ENCODE measurements around the gene GADD45A. TPM values are rescaled to one million over a fixed set of nuclear protein-coding genes. Genes with fewer than 3 reads are reported as not detected.

Gene GADD45A
- 10 to 100 TPM; 14.3 to 21.6 (median 18.5) TPM for polyA plus RNA-seq

- Mint-ChIP-seq H3K27ac (peak within 1 kb of the TSS; percentile 78 to 92 (median 88)), H3K27me3 (ENCODE audit: low read depth in 3 of 3) (peaks cover 3 to 11% (median 5%) of the 10 kb centered on the region in 3 donors), H3K36me3 (peaks cover 5 to 12% (median 6%) of the 10 kb centered on the region in 3 donors), H3K9me3 (no peaks in the 10 kb centered on the region), H3K4me3 (peak within 1 kb of the TSS; percentile 92 to 98 (median 94)), H3K4me1 (peaks cover 20 to 24% of the 10 kb centered on the region in 2 donors)
- DNase-seq, result peak; percentile 98
Observed at GRCh38 chr1:67685067-67685557, at the start of gene GADD45A. TSS of gene GADD45A (plus strand) at chr1:67685201. CDS start at chr1:67685495, 294 bp downstream.

- no peak for DNase-seq
- H3K36me3 Mint-ChIP-seq, result no peaks in the 10 kb centered on the region
- peaks cover 0 to 5% (median 4%) of the 10 kb centered on the region in 3 donors for H3K27me3 Mint-ChIP-seq (ENCODE audit: low read depth in 3 of 3)
- peaks cover 6 to 12% of the 10 kb centered on the region in 2 donors for H3K4me1 Mint-ChIP-seq
- no peak overlapping the region for H3K4me3 Mint-ChIP-seq
- H3K9me3 Mint-ChIP-seq, result no peaks in the 10 kb centered on the region
- no peak overlapping the region for H3K27ac Mint-ChIP-seq
Observed at GRCh38 chr1:67636146-67636545, 48.9 kb upstream of the GADD45A start.

DNA sequence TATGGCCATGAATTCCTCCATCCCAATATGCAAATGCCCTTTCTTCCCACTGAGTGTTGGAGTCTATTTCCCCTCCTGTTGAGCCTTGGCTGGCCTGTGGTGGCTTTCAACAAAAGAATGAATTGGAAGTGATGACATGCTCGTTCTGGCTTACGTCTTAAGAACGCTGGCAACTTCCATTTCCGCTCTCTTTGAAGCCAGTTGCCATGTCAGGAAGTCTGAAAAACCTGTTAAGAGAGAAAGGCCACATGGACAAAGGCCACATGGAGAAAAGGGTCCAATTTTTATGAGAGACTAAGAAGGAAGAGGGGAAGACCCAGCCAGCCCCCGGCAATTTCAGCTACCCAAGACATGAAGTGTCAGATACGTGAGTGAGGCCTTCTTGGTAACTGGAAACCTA is 45.6 kb upstream of the GADD45A start:
- peaks cover 6 to 12% of the 10 kb centered on the region in 2 donors for H3K4me1 Mint-ChIP-seq
- no peak overlapping the region for H3K27ac Mint-ChIP-seq
- H3K36me3 Mint-ChIP-seq, result no peaks in the 10 kb centered on the region
- no peak for DNase-seq
- H3K4me3 Mint-ChIP-seq, result no peak overlapping the region
- peaks cover 0 to 5% (median 2%) of the 10 kb centered on the region in 3 donors for H3K27me3 Mint-ChIP-seq (ENCODE audit: low read depth in 3 of 3)
- H3K9me3 Mint-ChIP-seq, result no peaks in the 10 kb centered on the region

DNA sequence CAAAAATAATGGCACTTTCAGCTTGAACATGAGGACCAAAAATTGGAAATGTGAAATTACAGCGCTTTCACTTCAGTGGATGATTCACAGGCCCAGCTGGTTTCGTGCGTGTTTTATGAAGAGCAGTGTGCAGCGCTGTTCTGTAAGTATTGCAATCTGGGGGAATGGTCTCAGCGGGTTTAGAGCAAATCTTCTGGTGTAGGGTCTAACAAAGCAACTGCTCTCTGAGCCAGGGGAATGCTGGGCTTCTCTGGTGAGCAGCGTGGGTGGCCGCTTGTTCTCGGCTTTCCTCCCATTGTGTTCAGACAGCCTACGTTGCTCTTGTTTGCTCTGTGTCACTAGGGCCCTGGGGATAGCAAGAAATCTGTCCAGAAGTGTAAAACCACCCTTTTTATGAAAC is 42.4 kb upstream of the GADD45A start:
- DNase-seq, result no peak
- Mint-ChIP-seq H3K9me3 (no peaks in the 10 kb centered on the region), H3K36me3 (no peaks in the 10 kb centered on the region), H3K4me1 (no peaks in the 10 kb centered on the region), H3K4me3 (no peak overlapping the region), H3K27me3 (ENCODE audit: low read depth in 3 of 3) (peaks cover 0 to 5% (median 0%) of the 10 kb centered on the region in 3 donors), H3K27ac (no peak overlapping the region)

DNA sequence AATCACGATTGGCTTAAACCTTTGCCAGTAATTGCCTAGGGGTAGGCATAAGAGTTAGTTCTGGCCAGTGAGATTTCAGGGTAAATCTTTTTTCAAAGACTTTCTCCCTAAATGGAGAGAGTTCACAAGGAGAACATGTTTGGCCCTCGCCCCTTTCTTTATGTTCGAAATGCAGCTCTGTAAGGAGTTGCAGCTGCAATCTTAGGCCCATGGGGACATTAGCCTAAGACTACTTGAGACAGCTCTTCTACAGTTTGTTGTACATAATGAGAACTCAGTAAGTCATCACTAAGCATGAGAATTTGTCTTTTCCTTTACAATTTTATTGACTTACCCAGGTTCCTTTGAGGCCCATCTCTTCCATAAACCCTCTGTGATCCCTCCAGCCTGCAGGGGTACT is 40.4 kb upstream of the GADD45A start:
- H3K9me3 Mint-ChIP-seq, result no peaks in the 10 kb centered on the region
- no peaks in the 10 kb centered on the region for H3K36me3 Mint-ChIP-seq

DNA sequence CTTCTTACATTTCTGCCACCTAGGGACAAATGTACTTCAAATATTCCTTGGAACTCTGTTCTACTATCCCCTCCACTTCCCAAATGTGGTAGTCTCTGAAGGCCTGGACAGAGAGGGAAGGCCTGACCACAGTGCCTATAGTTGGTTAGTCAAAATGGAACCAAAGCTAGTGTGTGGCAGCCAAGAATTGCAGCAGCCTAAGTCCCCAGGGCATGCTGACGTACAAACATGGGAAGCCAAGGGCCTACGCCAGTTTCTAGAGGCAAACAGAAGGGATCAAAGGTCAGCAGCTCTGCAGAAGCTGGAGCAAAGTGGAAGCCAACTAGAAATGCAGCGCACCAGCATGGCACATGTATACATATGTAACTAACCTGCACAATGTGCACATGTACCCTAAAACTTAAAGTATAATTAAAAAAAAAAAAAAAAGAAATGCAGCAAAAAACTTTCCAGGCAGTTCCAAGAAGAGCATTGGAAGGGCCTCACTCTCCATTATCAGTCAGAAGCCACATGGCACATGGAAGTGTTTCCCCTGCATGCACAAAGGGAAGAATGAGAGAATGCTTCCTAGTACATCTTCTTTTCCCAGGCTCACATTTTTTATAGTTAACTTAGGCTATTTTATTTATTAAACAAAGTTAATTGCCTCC is 39.4 kb upstream of the GADD45A start:
- DNase-seq, result no peak
- Mint-ChIP-seq H3K4me3 (no peak overlapping the region), H3K27ac (no peak overlapping the region), H3K4me1 (no peaks in the 10 kb centered on the region), H3K9me3 (no peaks in the 10 kb centered on the region), H3K36me3 (no peaks in the 10 kb centered on the region), H3K27me3 (ENCODE audit: low read depth in 3 of 3) (peaks cover 0 to 5% (median 0%) of the 10 kb centered on the region in 3 donors)

More for the DNA sequence above, 40.4 kb upstream of the GADD45A start:
- no peak overlapping the region for H3K27ac Mint-ChIP-seq
- no peak for DNase-seq
- H3K4me3 Mint-ChIP-seq, result no peak overlapping the region
- H3K4me1 Mint-ChIP-seq, result no peaks in the 10 kb centered on the region
- H3K27me3 Mint-ChIP-seq (ENCODE audit: low read depth in 3 of 3), result peaks cover 0 to 6% (median 0%) of the 10 kb centered on the region in 3 donors

GRCh38 chr1:67646145-67647035 is 38.6 kb upstream of the GADD45A start:
- no peak overlapping the region for H3K27ac Mint-ChIP-seq
- no peak for DNase-seq
- no peaks in the 10 kb centered on the region for H3K9me3 Mint-ChIP-seq
- no peaks in the 10 kb centered on the region for H3K4me1 Mint-ChIP-seq
- H3K4me3 Mint-ChIP-seq, result no peak overlapping the region
- H3K27me3 Mint-ChIP-seq (ENCODE audit: low read depth in 3 of 3), result peaks cover 0 to 5% (median 0%) of the 10 kb centered on the region in 3 donors
- H3K36me3 Mint-ChIP-seq, result no peaks in the 10 kb centered on the region

- Mint-ChIP-seq H3K4me1 (no peaks in the 10 kb centered on the region), H3K4me3 (no peak overlapping the region), H3K27me3 (ENCODE audit: low read depth in 3 of 3) (peaks cover 0 to 5% (median 0%) of the 10 kb centered on the region in 3 donors)
Observed at GRCh38 chr1:67647036-67647798, 37.8 kb upstream of the GADD45A start.

DNA sequence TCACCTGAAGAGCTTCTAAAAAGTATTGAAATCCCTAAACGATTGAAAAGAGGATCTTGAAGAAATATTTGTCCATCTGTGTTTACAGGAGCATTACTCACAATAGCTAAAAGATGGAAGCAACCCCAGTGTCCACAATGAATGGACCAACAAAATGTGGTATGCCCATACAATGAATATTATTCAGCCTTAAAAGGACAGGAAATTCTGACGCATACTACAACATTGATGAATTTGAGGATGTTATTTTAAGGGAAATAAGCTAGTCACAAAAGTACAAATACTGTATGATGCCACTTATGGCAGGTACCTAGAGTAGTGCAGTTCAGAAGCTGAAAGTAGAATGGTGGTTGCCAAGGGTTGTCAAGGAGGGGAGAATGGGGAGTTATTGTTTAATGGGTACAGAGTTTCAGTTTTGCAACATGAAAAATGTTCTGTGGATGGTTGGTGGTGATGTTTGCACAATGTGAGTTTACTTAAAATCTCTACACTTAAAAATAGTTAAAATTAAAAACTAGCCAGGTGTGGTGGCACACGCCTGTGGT is 37.1 kb upstream of the GADD45A start:
- no peaks in the 10 kb centered on the region for H3K9me3 Mint-ChIP-seq
- H3K4me3 Mint-ChIP-seq, result no peak overlapping the region
- no peak overlapping the region for H3K27ac Mint-ChIP-seq
- H3K36me3 Mint-ChIP-seq, result no peaks in the 10 kb centered on the region
- H3K27me3 Mint-ChIP-seq (ENCODE audit: low read depth in 3 of 3), result peaks cover 0 to 5% (median 0%) of the 10 kb centered on the region in 3 donors
- no peaks in the 10 kb centered on the region for H3K4me1 Mint-ChIP-seq
- DNase-seq, result no peak

More at GRCh38 chr1:67647036-67647798, 37.8 kb upstream of the GADD45A start:
- Mint-ChIP-seq H3K9me3 (no peaks in the 10 kb centered on the region), H3K27ac (no peak overlapping the region), H3K36me3 (no peaks in the 10 kb centered on the region)
- DNase-seq, result no peak

GRCh38 chr1:67648582-67649326 is 36.2 kb upstream of the GADD45A start:
- no peak overlapping the region for H3K4me3 Mint-ChIP-seq
- H3K27me3 Mint-ChIP-seq (ENCODE audit: low read depth in 3 of 3), result peaks cover 0 to 5% (median 2%) of the 10 kb centered on the region in 3 donors
- H3K9me3 Mint-ChIP-seq, result no peaks in the 10 kb centered on the region
- H3K4me1 Mint-ChIP-seq, result no peaks in the 10 kb centered on the region
- H3K36me3 Mint-ChIP-seq, result no peaks in the 10 kb centered on the region
- DNase-seq, result no peak
- no peak overlapping the region for H3K27ac Mint-ChIP-seq

GRCh38 chr1:67650061-67650460 is 34.9 kb upstream of the GADD45A start:
- peaks cover 0 to 5% (median 2%) of the 10 kb centered on the region in 3 donors for H3K27me3 Mint-ChIP-seq (ENCODE audit: low read depth in 3 of 3)
- DNase-seq, result no peak

GRCh38 chr1:67651031-67651430 is 34.0 kb upstream of the GADD45A start:
- Mint-ChIP-seq H3K4me3 (no peak overlapping the region), H3K36me3 (no peaks in the 10 kb centered on the region), H3K9me3 (no peaks in the 10 kb centered on the region), H3K4me1 (no peaks in the 10 kb centered on the region), H3K27me3 (ENCODE audit: low read depth in 3 of 3) (peaks cover 0 to 5% (median 2%) of the 10 kb centered on the region in 3 donors), H3K27ac (no peak overlapping the region)
- no peak for DNase-seq

More at GRCh38 chr1:67650061-67650460, 34.9 kb upstream of the GADD45A start:
- no peak overlapping the region for H3K27ac Mint-ChIP-seq
- no peak overlapping the region for H3K4me3 Mint-ChIP-seq
- H3K36me3 Mint-ChIP-seq, result no peaks in the 10 kb centered on the region
- H3K4me1 Mint-ChIP-seq, result no peaks in the 10 kb centered on the region
- H3K9me3 Mint-ChIP-seq, result no peaks in the 10 kb centered on the region

DNA sequence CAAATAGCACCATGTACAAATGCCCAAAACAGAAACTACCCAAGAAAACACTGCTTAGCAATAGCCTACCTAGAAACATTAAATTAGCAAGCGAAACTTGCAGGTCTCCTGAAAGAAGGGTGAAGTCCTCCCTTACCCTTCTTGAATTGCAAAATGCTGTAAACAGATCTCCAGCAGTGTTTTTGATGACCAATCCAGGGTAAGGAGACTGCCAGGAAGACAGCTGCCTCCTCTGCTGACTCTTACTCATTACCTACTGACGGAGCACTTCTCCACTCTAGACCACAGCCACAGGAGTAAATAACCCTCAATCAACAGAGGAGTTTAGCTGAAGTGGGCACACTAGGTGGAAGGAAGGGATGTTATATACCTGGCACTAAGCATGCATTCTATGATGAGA is 32.2 kb upstream of the GADD45A start:
- no peak for DNase-seq
- H3K27me3 Mint-ChIP-seq (ENCODE audit: low read depth in 3 of 3), result peaks cover 2 to 5% (median 2%) of the 10 kb centered on the region in 3 donors
- H3K27ac Mint-ChIP-seq, result no peak overlapping the region
- H3K4me1 Mint-ChIP-seq, result no peaks in the 10 kb centered on the region
- H3K36me3 Mint-ChIP-seq, result no peaks in the 10 kb centered on the region
- H3K9me3 Mint-ChIP-seq, result no peaks in the 10 kb centered on the region
- H3K4me3 Mint-ChIP-seq, result no peak overlapping the region

Measured in immature natural killer cell (primary cell).